CD4-positive, CD25-positive, alpha-beta regulatory T cell (primary cell): ENCODE data around the gene SH3TC2. TPM values are rescaled to one million over a fixed set of nuclear protein-coding genes. Genes with fewer than 3 reads are reported as not detected.
"Not testable (repeated sequence)": the region's sequence is repeated elsewhere in the genome, so short reads cannot be mapped to it uniquely, and the experiment has no call there.

Experiments
- ATAC-seq, 2 donors: fragments of 150-1000 bp; cut with Tn5 transposase; one replicate each; pipeline ENCODE4 v1.10.0; 2021; ENCODE audit warnings: low read depth in 2 of 2, moderate number of reproducible peaks in 2 of 2, moderate library complexity in 1 of 2
- DNase-seq, 3 donors: peaks; one replicate each; pipeline versions ENCODE4 v3.0.0 to v3.0.0-alpha.2; 2012 to 2022; ENCODE audit warnings: mixed read lengths in 1 of 3
- H3K27ac ChIP-seq: one replicate; pipeline ENCODE4 v1.7.0; 2013; ENCODE audit warnings: mild to moderate bottlenecking, low read length; ENCODE audit not compliant: insufficient read depth, poor library complexity, severe bottlenecking
- H3K27me3 ChIP-seq: one replicate; pipeline ENCODE4 v1.7.0; 2013; ENCODE audit warnings: low read length; ENCODE audit not compliant: control insufficient read depth, insufficient read depth
- H3K36me3 ChIP-seq: one replicate; pipeline ENCODE4 v1.7.0; 2013; ENCODE audit warnings: mild to moderate bottlenecking, low read length, moderate library complexity; ENCODE audit not compliant: control insufficient read depth, insufficient read depth
- H3K4me1 ChIP-seq: 2 replicates; pipeline ENCODE4 v1.7.0; 2013; ENCODE audit warnings: mild to moderate bottlenecking, low read length; ENCODE audit not compliant: insufficient read depth, control insufficient read depth, poor library complexity, severe bottlenecking
- H3K4me3 ChIP-seq: one replicate; pipeline ENCODE4 v1.7.0; 2013; ENCODE audit warnings: low read depth, mild to moderate bottlenecking, low read length, moderate library complexity
- H3K9me3 ChIP-seq, 2 experiments: 1 replicate in 1 of 2; 2 replicates in 1 of 2; pipeline ENCODE4 v1.7.0; 2013; ENCODE audit warnings: low read length in 2 of 2, mild to moderate bottlenecking in 1 of 2, moderate library complexity in 1 of 2; ENCODE audit not compliant: control insufficient read depth in 2 of 2
- H3K27ac Mint-ChIP-seq, 3 donors: one replicate each; pipeline ENCODE4 v1.8.0; 2020 to 2022; ENCODE audit warnings: mild to moderate bottlenecking in 3 of 3, mixed read lengths in 3 of 3, moderate library complexity in 2 of 3
- H3K27me3 Mint-ChIP-seq: one replicate; pipeline ENCODE4 v1.8.0; 2022; ENCODE audit warnings: mild to moderate bottlenecking, mixed read lengths
- H3K36me3 Mint-ChIP-seq: one replicate; pipeline ENCODE4 v1.8.0; 2020; ENCODE audit warnings: mixed read lengths
- H3K4me1 Mint-ChIP-seq, 4 donors: one replicate each; pipeline ENCODE4 v1.8.0; 2020 to 2022; ENCODE audit warnings: mixed read lengths in 4 of 4, mild to moderate bottlenecking in 1 of 4
- H3K4me3 Mint-ChIP-seq, 4 donors: one replicate each; pipeline ENCODE4 v1.8.0; 2020 to 2022; ENCODE audit warnings: mild to moderate bottlenecking in 4 of 4, mixed read lengths in 4 of 4, moderate library complexity in 3 of 4
- H3K9me3 Mint-ChIP-seq, 7 donors: one replicate each; pipeline ENCODE4 v1.8.0; 2020 to 2022; ENCODE audit warnings: mixed read lengths in 7 of 7, mild to moderate bottlenecking in 3 of 7, moderate library complexity in 2 of 7
- polyA plus RNA-seq, 4 donors: library from polyadenylated mRNA; unstranded; fragments of 300-500 nt; fragmentation: Illumina TruSeq; gene quantifications; one replicate each; pipeline ENCODE4 v1.2.3, GENCODE V29; 2021
- total RNA-seq: library from RNA; stranded (reverse); gene quantifications from one replicate; pipeline ENCODE4 v1.2.3, GENCODE V29; 2022

Gene SH3TC2
- total and polyA plus RNA-seq, 5 donors from 2014 or later, result 0.69 TPM; not detected in 4

GRCh38 chr5:149089796-149090195 is 26.9 kb upstream of the SH3TC2 start:
- H3K36me3 ChIP-seq, result no peaks in the 10 kb centered on the region
- peaks cover 0 to 8% (median 6%) of the 10 kb centered on the region in 7 donors for H3K9me3 Mint-ChIP-seq
- no peak overlapping the region for H3K4me3 ChIP-seq
- H3K36me3 Mint-ChIP-seq, result no peaks in the 10 kb centered on the region
- H3K27ac ChIP-seq, result no peak overlapping the region
- H3K27ac Mint-ChIP-seq, result peak overlapping the region in 1 of 3 donors; percentile 61
- no peak overlapping the region for H3K4me3 Mint-ChIP-seq
- DNase-seq (no peak), ATAC-seq (no peak)
- no peaks in the 10 kb centered on the region for H3K4me1 Mint-ChIP-seq
- H3K4me1 ChIP-seq, result no peaks in the 10 kb centered on the region
- H3K9me3 ChIP-seq, result no peaks in the 10 kb centered on the region
- H3K27me3 ChIP-seq, result no peaks in the 10 kb centered on the region
- peaks cover 9% of the 10 kb centered on the region for H3K27me3 Mint-ChIP-seq

DNA sequence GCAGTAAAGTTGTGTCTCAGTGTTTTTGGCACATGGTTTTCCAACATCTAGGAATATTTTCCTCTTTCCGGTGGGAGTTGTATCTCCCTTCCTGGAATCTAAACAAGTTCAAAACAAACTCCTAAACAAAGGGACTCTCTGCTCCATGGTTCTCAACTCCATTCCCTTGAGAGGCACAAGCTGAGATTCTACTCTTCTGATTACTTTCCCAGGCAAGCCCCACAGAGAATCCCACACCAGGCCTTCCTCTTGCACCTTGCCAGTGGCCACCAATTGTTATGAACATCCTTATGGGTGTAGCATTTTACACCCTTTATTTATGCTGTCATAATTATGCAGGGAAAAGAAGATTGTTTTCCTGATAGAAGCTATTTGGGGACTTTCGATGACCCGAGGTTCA is 25.8 kb upstream of the SH3TC2 start:
- DNase-seq (no peak), ATAC-seq (no peak)
- no peaks in the 10 kb centered on the region for H3K36me3 ChIP-seq
- no peak overlapping the region for H3K27ac Mint-ChIP-seq
- H3K4me1 ChIP-seq, result no peaks in the 10 kb centered on the region
- no peak overlapping the region for H3K4me3 ChIP-seq
- no peak overlapping the region for H3K27ac ChIP-seq
- H3K9me3 Mint-ChIP-seq, result peaks cover 0 to 4% (median 0%) of the 10 kb centered on the region in 7 donors
- H3K36me3 Mint-ChIP-seq, result no peaks in the 10 kb centered on the region
- H3K9me3 ChIP-seq, result no peaks in the 10 kb centered on the region
- no peaks in the 10 kb centered on the region for H3K4me1 Mint-ChIP-seq
- peaks cover 9% of the 10 kb centered on the region for H3K27me3 Mint-ChIP-seq
- H3K4me3 Mint-ChIP-seq, result no peak overlapping the region
- H3K27me3 ChIP-seq, result no peaks in the 10 kb centered on the region

GRCh38 chr5:149083846-149084245 is 21.0 kb upstream of the SH3TC2 start:
- Mint-ChIP-seq H3K4me1 (peaks cover 5 to 8% (median 6%) of the 10 kb centered on the region in 4 donors), H3K4me3 (no peak overlapping the region), H3K36me3 (no peaks in the 10 kb centered on the region), H3K27ac (no peak overlapping the region), H3K9me3 (peaks cover 0 to 1% (median 0%) of the 10 kb centered on the region in 7 donors), H3K27me3 (peaks cover 5% of the 10 kb centered on the region)
- Histone ChIP-seq H3K27ac (no peak overlapping the region), H3K4me1 (no peaks in the 10 kb centered on the region), H3K4me3 (no peak overlapping the region), H3K27me3 (no peaks in the 10 kb centered on the region), H3K9me3 (no peaks in the 10 kb centered on the region), H3K36me3 (no peaks in the 10 kb centered on the region)
- no peak for DNase-seq
- ATAC-seq, result no peak

- DNase-seq, result no peak
- Histone ChIP-seq H3K27ac (no peak overlapping the region), H3K4me3 (no peak overlapping the region), H3K4me1 (no peaks in the 10 kb centered on the region), H3K9me3 (no peaks in the 10 kb centered on the region), H3K36me3 (no peaks in the 10 kb centered on the region), H3K27me3 (no peaks in the 10 kb centered on the region)
- peaks cover 0 to 5% (median 0%) of the 10 kb centered on the region in 7 donors for H3K9me3 Mint-ChIP-seq
- no peak overlapping the region for H3K4me3 Mint-ChIP-seq
- no peaks in the 10 kb centered on the region for H3K27me3 Mint-ChIP-seq
- H3K4me1 Mint-ChIP-seq, result peaks cover 5 to 8% (median 6%) of the 10 kb centered on the region in 4 donors
- no peak overlapping the region for H3K27ac Mint-ChIP-seq
- no peaks in the 10 kb centered on the region for H3K36me3 Mint-ChIP-seq
- no peak for ATAC-seq
Observed at GRCh38 chr5:149082271-149082670, 19.4 kb upstream of the SH3TC2 start.

DNA sequence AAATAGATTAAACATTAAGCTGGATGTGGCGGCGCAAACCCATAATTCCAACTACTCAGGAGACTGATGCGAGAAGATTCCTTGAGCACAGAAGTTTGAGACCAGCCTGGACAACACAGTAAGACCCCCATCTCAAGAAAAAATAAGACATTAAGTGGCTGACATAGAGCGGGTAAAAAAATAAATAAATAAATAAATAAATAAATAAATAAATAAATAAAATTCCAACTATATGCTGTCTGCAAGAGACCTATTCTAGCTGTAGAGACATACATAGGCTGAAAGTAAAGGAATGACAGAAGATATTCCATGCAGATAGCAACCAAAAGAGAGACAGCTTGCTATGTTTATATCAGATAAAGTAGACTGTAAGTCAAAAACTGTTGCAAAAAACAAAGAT is 17.4 kb upstream of the SH3TC2 start:
- no peaks in the 10 kb centered on the region for H3K9me3 ChIP-seq
- Mint-ChIP-seq H3K27me3 (no peaks in the 10 kb centered on the region), H3K4me3 (peak overlapping the region in 1 of 4 donors; percentile 6), H3K4me1 (peaks cover 5 to 8% (median 6%) of the 10 kb centered on the region in 4 donors), H3K27ac (peak overlapping the region in 1 of 3 donors; percentile 19), H3K36me3 (no peaks in the 10 kb centered on the region), H3K9me3 (peaks cover 0 to 21% (median 4%) of the 10 kb centered on the region in 7 donors)
- ATAC-seq, result no peak
- DNase-seq, result no peak
- H3K4me1 ChIP-seq, result no peaks in the 10 kb centered on the region
- no peak overlapping the region for H3K27ac ChIP-seq
- H3K27me3 ChIP-seq, result no peaks in the 10 kb centered on the region
- H3K36me3 ChIP-seq, result no peaks in the 10 kb centered on the region
- H3K4me3 ChIP-seq, result no peak overlapping the region

DNA sequence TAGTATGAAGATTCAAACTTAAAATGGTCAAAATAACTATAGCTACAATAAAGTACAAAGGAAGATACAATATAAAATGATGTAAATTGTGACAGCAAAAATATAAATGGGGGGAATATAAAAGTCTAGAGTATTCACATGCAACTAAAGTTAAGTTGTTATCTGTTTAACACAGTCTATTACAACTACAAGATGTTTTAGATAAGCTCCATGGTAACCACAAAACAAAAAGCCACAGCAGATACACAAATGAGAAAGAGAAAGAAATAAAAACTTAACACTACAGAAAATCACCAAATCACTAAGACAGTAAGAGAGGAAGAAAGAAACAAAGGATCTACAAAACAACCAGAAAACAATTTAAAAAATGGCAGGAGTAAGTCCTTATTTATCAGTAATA is 17.0 kb upstream of the SH3TC2 start:
- peak in 2 of 3 donors; percentile 10 to 29 for DNase-seq

DNA sequence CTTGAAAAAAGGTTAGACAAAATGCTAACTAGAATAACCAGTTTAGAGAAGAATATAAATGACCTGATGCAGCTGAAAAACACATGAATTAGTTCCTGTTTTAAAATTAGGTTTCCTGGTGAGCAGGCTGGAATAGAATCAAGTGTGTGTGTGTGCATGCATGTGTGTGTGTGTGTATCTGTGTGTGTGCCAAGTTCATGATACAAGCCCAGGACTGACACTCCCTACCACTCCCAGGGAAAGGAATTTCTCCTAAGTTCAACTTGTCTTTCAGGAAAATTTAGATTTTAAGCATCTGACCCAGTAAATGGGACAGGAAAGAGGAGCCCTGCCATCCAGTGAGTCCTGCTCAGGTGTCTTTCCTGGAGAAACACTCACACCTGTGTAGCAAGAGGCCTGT is 11.2 kb upstream of the SH3TC2 start:
- not testable (repeated sequence) for H3K4me3 ChIP-seq, H3K4me1 Mint-ChIP-seq, H3K4me3 Mint-ChIP-seq, H3K36me3 ChIP-seq, H3K27ac ChIP-seq, H3K9me3 ChIP-seq, ATAC-seq, H3K27me3 Mint-ChIP-seq, H3K27me3 ChIP-seq, H3K4me1 ChIP-seq, H3K27ac Mint-ChIP-seq, H3K36me3 Mint-ChIP-seq, DNase-seq
- peaks cover 0 to 21% (median 4%) of the 10 kb centered on the region in 7 donors for H3K9me3 Mint-ChIP-seq

More for the DNA sequence above, 17.0 kb upstream of the SH3TC2 start:
- Histone ChIP-seq H3K27me3 (no peaks in the 10 kb centered on the region), H3K4me3 (no peak overlapping the region), H3K27ac (no peak overlapping the region), H3K36me3 (no peaks in the 10 kb centered on the region), H3K4me1 (no peaks in the 10 kb centered on the region), H3K9me3 (no peaks in the 10 kb centered on the region)
- H3K9me3 Mint-ChIP-seq, result peaks cover 0 to 21% (median 4%) of the 10 kb centered on the region in 7 donors
- H3K4me3 Mint-ChIP-seq, result peak overlapping the region in 1 of 4 donors; percentile 6
- peak in 1 of 2 donors; percentile 37 for ATAC-seq
- H3K36me3 Mint-ChIP-seq, result no peaks in the 10 kb centered on the region
- peaks cover 5 to 8% (median 6%) of the 10 kb centered on the region in 4 donors for H3K4me1 Mint-ChIP-seq
- H3K27ac Mint-ChIP-seq, result peak overlapping the region in 1 of 3 donors; percentile 19
- H3K27me3 Mint-ChIP-seq, result no peaks in the 10 kb centered on the region

DNA sequence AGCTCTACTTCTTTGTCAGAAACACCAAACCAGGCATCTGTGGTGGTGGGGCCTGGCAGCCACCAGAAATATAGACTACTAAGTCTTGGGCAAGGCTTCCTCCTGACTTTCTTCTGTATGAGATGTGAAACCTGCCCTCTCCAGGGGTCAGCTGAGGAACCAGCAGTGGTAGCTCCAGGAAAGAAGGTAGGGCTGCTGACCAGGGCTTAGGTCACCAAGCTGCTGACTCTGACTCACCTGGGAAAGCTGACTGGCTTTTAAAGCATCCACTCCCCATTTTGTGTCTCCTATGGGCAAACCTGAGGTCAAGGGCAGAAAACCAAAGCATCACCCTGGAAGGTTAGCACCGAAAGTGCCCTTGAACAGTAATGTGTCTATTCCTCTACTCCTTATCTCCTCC is 10.4 kb upstream of the SH3TC2 start:
- Mint-ChIP-seq H3K27ac (no peak overlapping the region), H3K9me3 (peaks cover 0 to 21% (median 4%) of the 10 kb centered on the region in 7 donors), H3K27me3 (no peaks in the 10 kb centered on the region), H3K4me3 (no peak overlapping the region), H3K36me3 (no peaks in the 10 kb centered on the region), H3K4me1 (no peaks in the 10 kb centered on the region)
- H3K27me3 ChIP-seq, result no peaks in the 10 kb centered on the region
- DNase-seq, result no peak
- no peak for ATAC-seq
- H3K36me3 ChIP-seq, result no peaks in the 10 kb centered on the region
- no peak overlapping the region for H3K27ac ChIP-seq
- no peaks in the 10 kb centered on the region for H3K9me3 ChIP-seq
- no peaks in the 10 kb centered on the region for H3K4me1 ChIP-seq
- H3K4me3 ChIP-seq, result no peak overlapping the region
